Adipose tissue (tissue), 3 donors: ENCODE measurements around the gene SLC4A5. TPM values are rescaled to one million over a fixed set of nuclear protein-coding genes. Genes with fewer than 3 reads are reported as not detected.

ENCODE experiments used
- H3K27ac ChIP-seq: one replicate; pipeline ENCODE4 v1.5.1; 2013; ENCODE audit warnings: low read depth, low read length
- WGBS, 3 donors: extraction: QIAGEN DNeasy Blood & Tissue Kit; methylation state at CpG; one replicate each; pipeline ENCODE4 v1.1.7; 2013; 5-methylcytosine and 5-hydroxymethylcytosine counted together
- polyA plus RNA-seq, 3 donors: library from polyadenylated mRNA; stranded (reverse); fragments of 200-250 nt; gene quantifications; one replicate each; pipeline ENCODE4 v1.2.3, GENCODE V29; 2013
- donor health status: healthy with polysubstance abuse.
- donor health status: Bipolar disorder and iron deficiency.
- donor health status: healthy.

The SLC4A5 gene
- polyA plus RNA-seq, 3 donors = 0.32 to 1.0 (median 0.71) TPM

- WGBS, 3 donors = 81 to 87% (median 85%) methylated on average over 2 of the region's 2 CpGs
- no peak overlapping the region for H3K27ac ChIP-seq
Measured at GRCh38 chr2:74328074-74328473, 15.1 kb downstream of the SLC4A5 start.

GRCh38 chr2:74327627-74328026 is 15.6 kb downstream of the SLC4A5 start:
- no peak overlapping the region for H3K27ac ChIP-seq
- WGBS, 3 donors = 74 to 90% (median 89%) methylated on average over 1 of the region's 1 CpG

- WGBS, 3 donors = 80 to 84% (median 82%) methylated on average over 5 of the region's 5 CpGs
- H3K27ac ChIP-seq = no peak overlapping the region
Measured at GRCh38 chr2:74327199-74327598, 16.0 kb downstream of the SLC4A5 start.

GRCh38 chr2:74325815-74326214 is 17.4 kb downstream of the SLC4A5 start:
- WGBS, 3 donors = 79 to 86% (median 85%) methylated on average over 2 of the region's 2 CpGs
- no peak overlapping the region for H3K27ac ChIP-seq

GRCh38 chr2:74321737-74322136 is 21.5 kb downstream of the SLC4A5 start:
- 78 to 94% (median 93%) methylated on average over 2 of the region's 2 CpGs for WGBS, 3 donors
- no peak overlapping the region for H3K27ac ChIP-seq

GRCh38 chr2:74317701-74318100 is 25.5 kb downstream of the SLC4A5 start:
- H3K27ac ChIP-seq = no peak overlapping the region

GRCh38 chr2:74316627-74317295 is 26.5 kb downstream of the SLC4A5 start:
- WGBS, 3 donors = 64 to 78% (median 75%) methylated on average over 6 of the region's 6 CpGs
- H3K27ac ChIP-seq = no peak overlapping the region

- 68 to 84% (median 84%) methylated on average over 5 of the region's 5 CpGs for WGBS, 3 donors
- no peak overlapping the region for H3K27ac ChIP-seq
Measured at GRCh38 chr2:74314107-74314506, 29.1 kb downstream of the SLC4A5 start.

GRCh38 chr2:74313497-74313896 is 29.7 kb downstream of the SLC4A5 start:
- WGBS, 3 donors = 57 to 80% (median 71%) methylated on average over 2 of the region's 2 CpGs
- no peak overlapping the region for H3K27ac ChIP-seq

- H3K27ac ChIP-seq = no peak overlapping the region
Measured at GRCh38 chr2:74312913-74313312, 30.3 kb downstream of the SLC4A5 start.

- 80 to 96% (median 92%) methylated on average over 8 of the region's 8 CpGs for WGBS, 3 donors
- no peak overlapping the region for H3K27ac ChIP-seq
Measured at GRCh38 chr2:74307720-74308119, 35.5 kb downstream of the SLC4A5 start.

- WGBS, 3 donors = 82 to 88% (median 82%) methylated on average over 7 of the region's 7 CpGs
- H3K27ac ChIP-seq = no peak overlapping the region
Measured at GRCh38 chr2:74304332-74305148, 38.7 kb downstream of the SLC4A5 start.

- H3K27ac ChIP-seq = no peak overlapping the region
- WGBS, 3 donors = 73 to 100% (median 89%) methylated on average over 2 of the region's 2 CpGs
Measured at GRCh38 chr2:74302865-74303264, 40.4 kb downstream of the SLC4A5 start.

GRCh38 chr2:74301262-74301661 is 42.0 kb downstream of the SLC4A5 start:
- WGBS, 3 donors = 96 to 98% (median 97%) methylated on average over 1 of the region's 1 CpG

GRCh38 chr2:74300506-74300905 is 42.7 kb downstream of the SLC4A5 start:
- WGBS, 3 donors = 84 to 93% (median 84%) methylated on average over 2 of the region's 2 CpGs
- no peak overlapping the region for H3K27ac ChIP-seq

More at GRCh38 chr2:74301262-74301661, 42.0 kb downstream of the SLC4A5 start:
- H3K27ac ChIP-seq = no peak overlapping the region

- WGBS, 3 donors = 87 to 95% (median 92%) methylated on average over 1 of the region's 1 CpG
- no peak overlapping the region for H3K27ac ChIP-seq
Measured at GRCh38 chr2:74297950-74298349, 45.3 kb downstream of the SLC4A5 start.

- no peak overlapping the region for H3K27ac ChIP-seq
Measured at GRCh38 chr2:74297391-74297790, 45.8 kb downstream of the SLC4A5 start.

GRCh38 chr2:74293191-74293991 is 49.8 kb downstream of the SLC4A5 start:
- H3K27ac ChIP-seq = no peak overlapping the region
- WGBS, 3 donors = 80 to 84% (median 82%) methylated on average over 6 of the region's 6 CpGs

- H3K27ac ChIP-seq = no peak overlapping the region
- WGBS, 3 donors = 76 to 93% (median 86%) methylated on average over 6 of the region's 6 CpGs
Measured at GRCh38 chr2:74292751-74293150, 50.5 kb downstream of the SLC4A5 start.
